NCI-H524 (cell line): Measurements from ENCODE around the gene HOXC11.

Source experiments
- DNase-seq, 2 experiments: peaks; one replicate each; lab custom pipeline; 2025; lab: John Stamatoyannopoulos, UW

The HOXC11 gene

DNA sequence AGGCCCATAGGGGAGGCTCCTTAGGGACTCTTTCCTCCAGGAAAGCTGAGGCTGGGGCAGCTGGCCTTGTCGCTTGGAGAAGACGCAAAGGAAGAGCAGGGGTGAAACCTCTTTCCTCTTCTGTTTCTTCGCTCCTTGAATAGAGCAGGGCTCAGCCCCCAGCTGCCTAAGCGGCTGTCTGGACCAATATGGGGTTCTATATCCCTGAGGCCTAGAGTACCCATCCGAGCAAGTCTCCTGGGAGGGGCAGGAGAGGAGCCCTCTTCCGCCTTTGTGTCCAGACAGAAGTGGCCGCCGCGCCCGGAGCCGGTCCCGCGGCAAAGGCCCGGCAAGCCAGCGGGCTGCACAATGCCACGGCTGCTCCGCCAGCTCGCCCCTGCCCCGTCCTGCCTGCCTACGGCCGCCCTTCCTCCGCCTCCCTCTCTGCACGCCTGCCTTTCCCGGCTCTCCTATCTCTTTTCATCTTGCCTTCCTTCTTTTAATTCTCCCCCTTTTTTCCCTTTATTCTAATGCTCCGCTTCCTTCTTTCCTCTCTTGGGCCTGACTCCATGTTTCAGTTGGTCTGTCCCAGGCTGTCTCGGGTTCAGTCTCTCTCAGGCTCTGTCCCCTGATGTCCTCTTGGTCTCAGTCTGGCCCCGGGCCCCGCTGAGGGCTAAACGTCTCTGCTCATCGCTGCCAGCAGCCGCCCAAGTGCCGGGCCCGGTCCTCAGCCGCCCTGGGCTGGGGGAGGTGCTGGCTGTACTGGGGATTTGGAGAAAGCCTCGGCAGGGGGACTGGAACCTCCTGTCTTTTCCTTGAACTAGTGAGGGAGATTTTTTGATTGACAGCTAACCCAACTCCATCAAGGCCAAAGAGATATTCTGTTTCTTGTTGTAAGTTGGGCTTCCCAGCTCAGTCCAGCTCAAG is 24.5 kb downstream of the HOXC11 start:
- DNase-seq = no peak

DNA sequence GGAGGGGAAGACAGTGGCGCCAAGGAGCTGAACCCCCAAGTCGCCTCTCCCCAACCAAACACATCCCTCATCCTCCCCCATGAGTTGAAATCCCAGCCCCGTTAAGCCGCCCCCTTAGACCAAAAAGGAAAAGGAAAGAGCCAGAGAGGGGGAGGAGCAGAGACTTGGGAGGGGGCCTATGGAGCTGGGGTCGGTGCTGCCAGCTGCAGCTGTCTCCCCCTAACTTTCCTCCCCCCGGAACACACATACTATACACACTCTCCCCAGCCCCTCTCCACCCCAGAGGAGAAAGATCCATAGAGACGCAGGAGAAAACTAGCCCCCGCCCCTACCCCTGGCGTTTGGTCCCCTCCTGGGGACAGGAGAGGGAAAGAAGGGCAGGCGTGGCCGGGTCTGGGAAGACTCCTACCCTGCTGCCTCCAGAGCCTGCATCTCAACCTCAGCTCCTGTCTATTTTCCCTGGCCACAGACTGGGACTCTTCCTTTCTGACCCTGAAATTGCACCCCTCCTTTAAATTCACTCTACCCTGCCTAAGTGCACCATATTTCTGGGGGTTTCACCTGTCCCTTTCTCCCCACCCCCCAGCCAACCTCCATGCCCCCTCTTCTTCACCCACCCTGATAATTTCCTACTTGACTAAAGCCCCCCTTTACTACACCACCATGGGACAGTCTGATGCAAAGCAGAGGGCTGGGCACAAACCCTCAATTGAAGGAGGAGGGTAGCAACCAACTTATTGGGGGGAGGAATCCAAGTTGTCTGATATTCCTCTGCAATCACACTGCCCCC is 25.4 kb downstream of the HOXC11 start:
- DNase-seq = peak in 1 of 2 experiments; percentile 11

DNA sequence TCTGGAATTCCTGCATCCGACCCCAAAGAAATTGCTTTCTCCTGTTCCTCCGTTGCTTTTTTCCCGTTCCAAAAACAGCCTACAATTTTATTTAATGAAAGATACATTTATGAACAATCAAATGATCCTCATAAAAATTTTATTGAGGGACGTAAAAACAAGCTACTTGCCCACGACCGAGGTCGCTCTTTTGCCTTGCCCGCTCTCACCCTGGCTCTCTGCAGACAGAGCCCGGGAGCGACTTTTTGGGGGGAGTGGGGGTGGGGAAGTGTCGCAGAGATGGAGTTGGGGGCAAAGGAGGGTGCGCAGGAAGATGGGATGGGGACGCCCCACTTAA is 25.9 kb downstream of the HOXC11 start:
- no peak for DNase-seq

DNA sequence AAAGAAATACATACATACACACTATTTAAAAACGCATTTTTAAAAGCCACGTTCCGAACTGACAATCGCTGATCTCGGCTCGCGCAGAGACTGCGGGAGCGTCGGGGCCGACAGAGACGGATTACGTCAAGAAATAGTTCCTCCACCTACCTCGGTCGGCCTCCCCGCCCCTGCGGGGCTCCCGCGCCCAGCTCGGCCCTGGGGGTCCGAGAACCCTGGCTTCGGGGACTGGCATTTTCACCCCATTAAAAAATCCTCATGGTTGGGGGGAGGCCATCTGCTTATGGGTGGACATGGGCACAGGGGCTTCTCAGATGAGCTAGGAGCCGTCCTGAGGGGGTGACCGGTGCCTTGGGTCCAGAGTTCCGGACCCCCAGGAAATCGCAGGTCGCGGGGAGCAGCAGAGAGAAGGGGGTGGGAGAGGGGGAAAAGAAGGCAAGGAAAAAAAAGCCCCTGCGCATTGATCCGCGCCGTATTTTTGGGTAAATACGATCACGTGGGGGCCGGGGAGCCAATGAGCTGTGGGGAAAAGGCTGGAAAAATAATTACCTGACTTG is 26.7 kb downstream of the HOXC11 start:
- peak; percentile 53 to 79 for DNase-seq

DNA sequence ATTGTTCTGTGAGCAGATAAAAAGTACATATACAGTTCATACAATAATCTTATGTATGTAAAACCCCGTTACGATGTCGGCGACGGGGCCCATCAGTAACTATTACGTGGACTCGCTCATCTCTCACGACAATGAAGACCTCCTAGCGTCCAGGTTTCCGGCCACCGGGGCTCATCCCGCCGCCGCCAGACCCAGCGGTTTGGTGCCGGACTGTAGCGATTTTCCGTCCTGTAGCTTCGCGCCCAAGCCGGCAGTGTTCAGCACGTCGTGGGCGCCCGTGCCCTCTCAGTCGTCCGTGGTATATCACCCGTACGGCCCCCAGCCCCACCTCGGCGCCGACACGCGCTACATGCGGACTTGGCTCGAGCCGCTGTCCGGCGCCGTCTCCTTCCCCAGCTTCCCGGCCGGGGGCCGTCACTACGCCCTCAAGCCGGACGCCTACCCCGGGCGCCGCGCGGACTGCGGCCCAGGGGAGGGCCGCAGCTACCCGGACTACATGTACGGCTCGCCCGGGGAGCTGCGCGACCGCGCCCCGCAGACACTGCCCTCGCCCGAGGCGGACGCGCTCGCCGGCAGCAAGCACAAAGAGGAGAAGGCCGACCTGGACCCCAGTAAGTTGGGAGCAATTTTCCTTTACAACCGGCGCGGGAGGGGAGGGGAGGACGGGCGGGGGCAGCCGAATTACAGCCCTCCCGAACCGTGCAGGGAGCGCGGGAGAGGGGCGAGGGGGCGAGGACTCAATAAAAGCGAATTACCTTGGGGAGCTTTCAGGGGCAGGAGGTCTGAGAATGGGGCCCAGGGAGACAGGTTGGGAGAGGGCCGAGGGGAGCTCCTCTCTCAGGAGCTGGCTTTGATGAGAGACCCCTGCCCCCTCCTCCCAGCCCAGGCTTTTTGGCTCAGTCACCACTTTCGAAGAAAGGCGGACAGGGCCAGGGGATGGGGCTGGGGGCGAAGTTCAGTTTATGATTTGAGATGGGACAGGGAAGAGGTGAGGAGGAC is 27.5 kb downstream of the HOXC11 start, which contains the start of gene HOXC9:
Gene HOXC9 (plus strand): TSS at position 46 of the 999 bp plus-strand sequence. CDS start 28 bp downstream, at position 74.
- DNase-seq = peak in 1 of 2 experiments; percentile 24

DNA sequence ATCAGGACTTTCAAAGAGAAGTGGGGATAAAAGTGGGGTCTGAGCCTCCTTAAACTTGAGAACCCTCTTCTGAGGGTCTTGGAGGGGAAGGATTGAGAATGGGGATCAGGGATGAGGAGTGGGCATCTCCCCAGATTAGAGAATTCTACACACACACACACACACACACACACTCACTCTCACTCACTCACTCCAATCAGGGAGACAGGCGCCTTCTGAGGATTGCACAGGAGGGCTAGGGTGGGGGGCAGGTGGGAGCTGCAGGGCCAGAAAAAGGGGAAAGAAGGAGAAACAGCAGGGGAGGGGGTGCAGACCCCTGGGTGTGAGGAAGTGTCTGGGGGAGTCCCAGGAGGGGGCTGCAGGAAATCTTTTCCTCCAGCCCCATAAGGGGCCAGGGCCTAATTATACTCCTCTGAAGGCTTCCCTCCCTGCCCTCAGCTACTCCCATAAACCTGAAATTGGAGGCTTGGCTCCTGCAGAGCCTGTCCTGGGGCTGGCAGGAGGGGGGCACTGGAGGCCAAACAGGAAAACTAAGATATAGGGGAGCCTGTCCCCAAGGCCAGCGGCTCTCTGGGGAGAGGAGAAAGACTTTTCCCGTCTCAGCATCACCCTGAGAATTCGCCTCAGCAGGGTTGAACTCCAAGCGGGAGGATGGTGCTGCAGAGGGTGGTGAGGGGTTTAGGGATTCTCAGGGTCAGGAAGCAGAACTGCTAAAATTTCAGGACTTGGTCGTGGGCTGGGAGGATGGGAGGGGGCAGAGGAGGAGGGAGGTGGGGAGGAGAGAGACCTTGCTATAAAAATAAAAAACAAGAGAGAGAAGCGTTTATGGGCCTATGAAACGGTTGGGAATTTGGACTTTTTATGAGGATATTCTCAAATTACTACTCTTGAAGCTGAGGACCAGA is 28.6 kb downstream of the HOXC11 start:
- DNase-seq = no peak

DNA sequence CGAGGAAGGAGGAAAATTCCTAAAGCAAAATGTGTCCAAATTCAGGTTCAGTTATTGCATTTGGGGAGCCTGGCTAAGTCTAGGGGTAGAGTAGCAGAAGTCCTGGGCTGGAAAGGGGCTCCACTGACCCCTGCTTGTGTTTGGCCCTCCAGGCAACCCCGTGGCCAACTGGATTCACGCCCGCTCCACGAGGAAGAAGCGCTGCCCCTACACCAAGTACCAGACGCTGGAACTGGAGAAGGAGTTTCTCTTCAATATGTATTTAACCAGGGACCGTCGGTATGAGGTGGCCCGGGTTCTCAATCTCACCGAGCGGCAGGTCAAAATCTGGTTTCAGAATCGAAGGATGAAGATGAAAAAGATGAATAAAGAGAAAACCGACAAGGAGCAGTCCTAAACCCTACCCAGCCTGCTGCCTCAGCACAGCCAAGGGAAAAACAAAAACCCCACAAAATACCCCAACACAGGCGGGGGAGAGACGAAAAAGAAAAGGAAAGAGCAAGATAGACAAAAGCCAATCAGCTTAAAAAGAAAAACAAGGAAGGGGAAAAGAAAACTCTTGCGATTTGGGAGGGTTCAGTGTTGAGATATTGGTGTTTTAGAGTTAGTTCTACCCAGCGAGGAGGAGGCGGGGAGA is 29.5 kb downstream of the HOXC11 start:
- no peak for DNase-seq

DNA sequence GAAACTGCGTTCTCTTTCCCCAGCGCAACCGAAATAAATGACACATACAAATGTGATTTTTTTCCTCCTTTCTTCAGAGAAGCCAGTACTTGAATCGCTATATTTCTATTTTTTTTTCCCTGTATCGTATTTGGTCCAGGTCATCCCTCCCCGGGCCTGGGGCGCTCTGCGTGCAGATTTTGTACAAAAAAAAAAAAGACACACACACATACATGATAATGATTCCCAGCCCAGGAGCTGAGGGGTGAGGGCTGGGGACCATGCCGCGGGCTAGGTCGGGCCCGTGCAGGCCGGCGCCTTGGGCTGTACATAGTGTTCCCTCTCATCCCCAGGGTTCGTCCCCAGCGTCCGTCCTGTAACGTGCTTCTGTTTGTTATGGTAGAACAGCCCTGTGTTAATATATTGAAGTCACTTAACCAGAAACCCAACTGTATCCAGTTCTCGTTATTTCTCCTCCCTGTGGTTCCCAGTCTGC is 30.0 kb downstream of the HOXC11 start:
- DNase-seq = no peak

DNA sequence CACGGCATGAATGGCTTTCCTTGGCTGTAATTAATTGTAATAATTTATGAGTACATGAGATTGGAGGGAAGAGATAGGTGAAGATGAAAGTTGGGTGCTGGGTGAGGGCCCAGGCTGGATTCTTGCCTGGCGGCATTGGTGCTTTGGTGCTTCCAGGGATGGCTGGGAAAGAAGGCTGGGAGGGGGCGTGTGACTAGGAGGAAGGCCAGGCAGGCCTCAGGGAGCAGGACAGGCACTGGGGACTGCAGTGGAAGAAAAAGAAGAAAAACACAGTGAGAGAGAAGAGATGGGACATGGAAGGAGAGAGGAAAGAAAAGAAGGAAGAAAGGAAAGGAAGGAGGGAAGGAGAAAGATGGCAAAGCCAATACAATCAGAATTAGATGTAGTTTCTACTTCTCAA is 30.7 kb downstream of the HOXC11 start:
- no peak for DNase-seq

DNA sequence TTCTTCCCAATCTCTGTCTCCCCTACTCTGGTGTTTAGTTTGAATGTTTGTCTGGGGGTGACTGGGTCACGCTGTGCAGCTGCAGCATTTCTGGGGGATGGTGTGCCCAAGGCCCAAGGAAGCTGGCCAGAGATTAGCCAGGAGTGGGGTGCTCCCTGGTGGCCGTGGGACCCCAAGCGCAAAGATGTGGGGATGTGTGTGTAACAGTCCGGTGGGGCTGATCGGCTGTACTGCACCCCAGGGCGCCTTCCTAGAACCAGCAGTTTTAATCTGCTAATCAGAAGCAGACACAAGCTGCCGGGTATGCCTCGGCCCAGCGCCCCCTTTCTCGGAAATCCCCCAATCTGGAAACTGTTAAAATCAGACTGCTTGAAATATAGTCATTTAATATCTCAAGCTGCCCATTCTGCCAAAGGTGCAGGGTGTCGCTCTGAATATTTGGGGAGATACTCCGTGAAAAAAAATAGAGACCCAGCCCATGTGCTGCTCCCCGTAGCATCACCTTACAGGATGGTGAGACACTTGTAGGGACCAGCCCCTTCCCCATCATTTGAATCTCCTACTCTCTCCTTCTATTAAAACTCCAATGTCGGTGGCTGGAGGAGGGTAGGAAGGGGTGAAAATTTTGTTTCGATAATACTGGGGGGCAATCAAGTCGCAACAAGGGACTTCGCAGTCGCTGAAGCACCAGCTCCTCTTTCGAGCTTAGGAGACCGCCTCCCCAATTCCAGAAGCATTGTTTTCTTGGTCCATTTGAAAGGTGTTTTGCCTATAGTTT is 31.3 kb downstream of the HOXC11 start:
- DNase-seq = no peak

DNA sequence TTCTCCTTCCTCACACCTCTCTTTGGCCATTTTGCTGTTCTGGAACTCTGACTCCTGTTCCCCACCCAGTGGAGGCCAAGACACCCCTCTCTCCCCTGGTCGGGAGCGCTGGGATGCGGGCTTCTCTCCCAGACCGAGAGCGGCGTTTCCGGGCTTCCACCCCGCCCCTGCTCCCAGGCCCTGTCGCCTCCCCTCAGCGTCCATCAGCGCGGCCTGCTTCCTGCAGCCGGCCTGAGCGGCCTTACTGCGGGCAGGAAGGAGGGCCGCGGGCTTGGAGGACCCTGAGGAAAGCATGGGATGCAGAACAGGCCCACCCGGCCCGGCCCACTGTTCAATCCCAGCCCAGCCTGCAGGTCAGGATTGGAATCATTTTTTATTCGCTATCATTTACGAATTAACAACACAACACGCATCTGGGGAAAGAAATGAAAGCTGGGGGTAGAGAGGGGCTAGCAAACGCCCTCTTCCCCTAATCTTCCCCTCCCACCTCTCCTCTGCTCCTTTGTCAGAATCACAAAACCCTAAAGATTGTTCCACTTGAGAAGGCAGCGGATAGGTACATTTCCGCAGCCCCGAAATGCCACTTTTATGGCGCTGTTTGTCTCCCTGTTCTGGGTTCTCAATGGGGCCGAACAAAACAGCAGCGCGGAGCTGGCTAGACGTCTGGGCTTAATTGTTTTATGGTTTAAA is 32.1 kb downstream of the HOXC11 start:
- no peak for DNase-seq

DNA sequence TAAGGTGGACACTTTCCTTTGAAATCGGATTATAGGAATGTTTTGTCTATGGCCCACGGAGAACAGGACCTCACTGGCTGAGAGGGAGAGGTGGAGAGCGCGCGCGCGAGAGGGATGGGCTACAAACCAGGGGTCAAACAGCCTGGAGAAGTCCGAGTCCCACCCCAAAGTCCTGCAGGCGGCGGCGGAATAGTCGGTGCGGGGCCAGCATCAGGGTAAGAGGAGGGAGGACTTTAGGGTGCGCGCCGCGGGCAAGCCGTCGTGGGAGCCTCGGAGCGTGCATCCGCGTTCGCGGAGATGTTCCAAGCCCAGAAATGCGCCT is 32.6 kb downstream of the HOXC11 start:
- no peak for DNase-seq

DNA sequence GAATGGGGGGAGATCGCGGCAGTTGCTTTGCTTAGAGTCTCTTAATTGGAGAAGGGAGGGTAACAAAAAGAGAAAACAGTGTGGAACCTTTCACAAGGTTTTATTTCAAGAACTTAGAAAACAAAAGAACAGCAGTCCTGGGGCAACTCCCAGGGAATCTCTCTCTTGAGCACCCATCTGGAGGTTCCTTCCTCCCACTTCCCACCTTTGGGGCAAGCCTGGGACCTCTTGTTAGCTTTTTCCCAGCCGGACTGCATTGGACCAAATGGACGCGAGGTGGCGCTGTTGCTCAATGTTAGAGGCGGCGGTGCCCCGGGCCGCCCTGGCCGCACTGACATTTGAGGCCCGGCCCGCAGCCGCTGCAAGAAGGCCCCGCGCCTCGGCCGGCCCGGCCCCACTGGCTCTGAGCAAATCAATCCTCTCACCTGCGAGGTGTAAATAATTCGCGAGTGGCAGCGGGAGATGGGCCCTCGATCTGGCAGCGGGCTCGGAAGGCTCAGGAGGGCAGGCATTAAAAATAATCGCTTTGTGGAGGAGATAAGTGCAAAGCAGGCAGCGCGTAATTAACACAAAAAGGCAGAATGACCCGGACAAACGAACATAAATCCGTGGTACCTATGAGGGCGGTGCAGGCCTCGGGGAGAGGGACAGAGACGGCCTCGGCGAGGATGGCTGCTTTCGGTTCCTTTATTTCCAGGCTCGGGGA is 33.1 kb downstream of the HOXC11 start:
- peak; percentile 51 to 79 for DNase-seq

DNA sequence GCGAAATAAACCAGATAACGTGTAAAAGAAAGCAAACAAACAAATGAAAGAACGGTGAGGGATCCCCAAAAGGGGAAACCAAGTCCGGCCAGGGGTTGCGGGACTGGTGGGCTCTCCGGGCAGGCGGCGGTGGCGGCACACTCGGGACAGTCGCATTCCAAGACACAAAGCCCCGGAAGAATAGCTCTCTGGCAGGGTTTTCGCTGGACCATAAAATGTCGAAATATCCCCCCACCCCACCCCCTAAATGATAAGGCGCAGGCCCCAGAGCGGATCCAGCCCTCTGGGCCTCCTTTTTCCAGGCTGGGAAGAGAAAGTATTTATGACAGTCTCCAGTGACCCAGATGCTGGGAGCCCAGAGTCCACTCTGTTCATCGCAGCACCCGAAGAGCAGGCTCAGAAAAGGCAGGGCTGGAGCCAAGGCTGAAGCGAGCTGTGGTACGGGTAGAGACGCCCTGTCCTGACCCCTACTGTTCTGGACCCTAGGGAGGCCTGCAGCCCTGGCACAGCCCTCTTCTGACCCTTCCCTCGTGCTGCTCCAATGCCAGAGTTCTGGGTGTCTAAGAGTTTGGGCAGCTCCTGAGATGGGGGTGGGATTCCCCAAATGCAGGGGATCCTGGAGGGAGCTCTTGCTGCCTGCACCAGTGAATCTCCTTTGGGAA is 33.8 kb downstream of the HOXC11 start:
- DNase-seq = no peak

DNA sequence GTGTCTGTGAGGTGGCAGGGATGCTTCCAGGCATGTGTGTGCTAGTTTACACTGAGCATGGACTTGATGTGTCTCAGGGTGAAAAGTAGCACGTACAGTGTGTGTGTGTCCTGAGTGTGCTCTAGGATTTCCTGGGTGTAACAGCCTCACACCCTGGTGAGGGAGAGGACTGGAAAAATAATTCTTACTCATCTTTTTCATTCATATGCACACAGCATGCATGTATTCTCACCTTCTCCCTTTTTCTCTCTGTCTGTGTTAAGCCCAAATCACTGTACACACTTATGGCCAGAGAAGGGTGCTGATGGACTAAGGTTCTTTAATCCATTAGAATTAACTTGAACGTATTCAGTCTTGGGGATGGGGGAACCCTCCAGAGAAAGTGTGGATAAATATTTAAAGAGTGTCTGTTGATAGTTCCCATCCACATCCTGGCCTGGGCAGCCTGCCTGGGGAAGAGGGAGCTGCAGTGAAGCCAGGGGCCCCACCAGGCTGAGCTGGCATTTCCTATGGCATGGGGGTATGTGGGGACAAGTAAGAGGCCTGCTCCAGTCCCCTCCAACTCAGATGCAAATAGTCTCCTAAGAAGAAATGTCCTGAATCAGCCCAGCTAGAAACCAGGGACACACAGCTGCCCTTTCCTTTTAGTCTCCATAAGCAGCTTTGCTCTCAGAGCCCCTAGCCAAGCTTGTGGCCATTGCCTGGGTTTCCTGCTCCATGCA is 34.8 kb downstream of the HOXC11 start:
- DNase-seq = no peak

DNA sequence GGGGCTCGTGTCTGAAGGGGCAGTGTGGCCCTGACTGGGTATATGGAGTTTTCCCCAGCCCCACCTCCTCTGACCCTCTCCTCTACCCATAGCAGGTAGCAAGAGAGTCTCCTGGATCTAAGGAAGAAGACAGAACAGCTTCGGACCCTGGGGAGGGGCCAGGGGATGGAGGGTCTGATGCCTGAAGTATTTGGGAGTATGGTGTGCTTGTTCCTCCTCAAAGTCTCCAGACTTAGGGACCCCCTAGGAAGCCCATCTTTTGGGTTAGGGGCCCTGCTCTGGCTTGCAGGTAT is 35.3 kb downstream of the HOXC11 start:
- DNase-seq = no peak
